Tibial nerve (tissue), 4 donors: ENCODE results near the gene FKBP6. TPM values are rescaled to one million over a fixed set of nuclear protein-coding genes. Genes with fewer than 3 reads are reported as not detected.
"Not testable (repeated sequence)": the region's sequence is repeated elsewhere in the genome, so short reads cannot be mapped to it uniquely, and the experiment has no call there.

Experiments used
- DNase-seq, 2 donors: peaks; one replicate each; pipeline ENCODE4 v3.0.0-alpha.2; 2019; ENCODE audit warnings: low spot score in 2 of 2
- H3K27ac ChIP-seq, 4 donors: fragments of 200-600 bp; sonication (generic) in 3 of 4; one replicate each; pipeline ENCODE4 v1.5.1; 2017 to 2019; ENCODE audit warnings: mild to moderate bottlenecking in 1 of 4
- H3K27me3 ChIP-seq, 2 donors: fragments of 200-600 bp; sonication (generic) in 1 of 2; one replicate each; pipeline versions ENCODE4 v1.5.1 to v1.6.0; 2017 to 2019
- H3K36me3 ChIP-seq, 3 donors: fragments of 200-600 bp; sonication (generic); one replicate each; pipeline ENCODE4 v1.5.1; 2018 to 2019
- H3K4me1 ChIP-seq, 4 donors: fragments of 200-600 bp; sonication (generic) in 3 of 4; one replicate each; pipeline ENCODE4 v1.5.1; 2017 to 2019
- H3K4me3 ChIP-seq, 4 donors: fragments of 200-600 bp; sonication (generic) in 3 of 4; one replicate each; pipeline ENCODE4 v1.5.1; 2017 to 2019; ENCODE audit warnings: mild to moderate bottlenecking in 1 of 4, moderate library complexity in 1 of 4
- H3K9me3 ChIP-seq, 4 donors: fragments of 200-600 bp; sonication (generic) in 3 of 4; one replicate each; pipeline ENCODE4 v1.5.1; 2017 to 2019
- CTCF ChIP-seq, 5 experiments: fragments of 200-600 bp in 3 of 5; fragments of 450-650 bp in 2 of 5; sonication (generic) in 3 of 5; IDR thresholded peaks; one replicate each; pipeline ENCODE4 v1.5.1; 2016 to 2019; ENCODE audit warnings: antibody characterized with exemption in 5 of 5, mild to moderate bottlenecking in 3 of 5, moderate library complexity in 2 of 5
- EP300 ChIP-seq, 2 donors: sonication (generic); formaldehyde crosslinking; IDR thresholded peaks; one replicate each; pipeline ENCODE4 v1.6.1; 2017; ENCODE audit warnings: antibody characterized with exemption in 2 of 2, mild to moderate bottlenecking in 1 of 2
- POLR2A ChIP-seq, 2 donors: fragments of 450-650 bp; IDR thresholded peaks; one replicate each; pipeline ENCODE4 v1.6.1; 2017; ENCODE audit warnings: antibody characterized with exemption in 2 of 2, mild to moderate bottlenecking in 2 of 2, moderate library complexity in 2 of 2
- WGBS, 2 donors: methylation state at CpG; one replicate each; pipeline ENCODE4 v1.1.5; 2018; 5-methylcytosine and 5-hydroxymethylcytosine counted together
- total RNA-seq, 4 donors: library from RNA; depleted of rRNA; stranded (reverse); fragments of >200 nt; gene quantifications; one replicate each; pipeline ENCODE4 v1.1.0, GENCODE V29; 2016

Gene FKBP6, protein sequence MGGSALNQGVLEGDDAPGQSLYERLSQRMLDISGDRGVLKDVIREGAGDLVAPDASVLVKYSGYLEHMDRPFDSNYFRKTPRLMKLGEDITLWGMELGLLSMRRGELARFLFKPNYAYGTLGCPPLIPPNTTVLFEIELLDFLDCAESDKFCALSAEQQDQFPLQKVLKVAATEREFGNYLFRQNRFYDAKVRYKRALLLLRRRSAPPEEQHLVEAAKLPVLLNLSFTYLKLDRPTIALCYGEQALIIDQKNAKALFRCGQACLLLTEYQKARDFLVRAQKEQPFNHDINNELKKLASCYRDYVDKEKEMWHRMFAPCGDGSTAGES
- total RNA-seq: not detected

DNA sequence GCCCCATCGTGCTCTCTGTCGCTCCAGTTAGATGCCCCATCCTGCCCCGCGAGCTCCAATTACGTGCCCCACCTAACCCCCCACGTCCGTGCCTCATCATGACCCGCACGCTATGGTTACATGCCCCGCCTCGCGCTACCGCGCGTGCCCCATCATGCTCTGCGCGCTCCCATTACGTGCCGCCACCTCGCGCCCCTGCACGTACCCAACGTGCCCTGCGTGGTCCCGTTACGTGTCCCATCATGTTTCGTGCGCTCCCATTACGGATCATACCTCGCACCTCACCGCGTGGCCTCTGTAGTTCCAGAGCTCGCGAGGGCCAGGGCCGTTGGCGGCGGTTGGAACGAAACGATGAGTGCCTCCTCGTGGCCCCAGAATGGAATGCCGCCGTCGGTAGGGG is at the start of gene FKBP6, which contains the start of gene TRIM50:
Gene FKBP6 (plus strand): TSS at position 240 of the 400 bp plus-strand sequence. CDS start 268 bp downstream, outside the sequence.
Gene TRIM50 (minus strand): TSS at position 161 of the 400 bp plus-strand sequence. CDS start 3,295 bp downstream, outside the sequence.
- not testable (repeated sequence) for H3K27ac ChIP-seq, H3K27me3 ChIP-seq, DNase-seq, H3K4me3 ChIP-seq, H3K9me3 ChIP-seq, H3K4me1 ChIP-seq, H3K36me3 ChIP-seq
- WGBS, 2 donors: 93 to 94% methylated on average over 43 of the region's 43 CpGs

- no CpG with 5 or more reads among the region's 13 CpGs for WGBS, 2 donors
- not testable (repeated sequence) for H3K9me3 ChIP-seq, H3K4me3 ChIP-seq, DNase-seq, H3K27ac ChIP-seq, H3K4me1 ChIP-seq, H3K27me3 ChIP-seq, H3K36me3 ChIP-seq
Observed at GRCh38 chr7:73297235-73297634, 30.7 kb upstream of the FKBP6 start.

- H3K27ac ChIP-seq, DNase-seq, H3K4me1 ChIP-seq, H3K4me3 ChIP-seq, H3K9me3 ChIP-seq, H3K27me3 ChIP-seq, H3K36me3 ChIP-seq: not testable (repeated sequence)
- 88 to 92% methylated on average over 20 to 21 of the region's 27 CpGs for WGBS, 2 donors
Observed at GRCh38 chr7:73297706-73298105, 30.3 kb upstream of the FKBP6 start.

- H3K36me3 ChIP-seq: peaks cover 0 to 21% (median 6%) of the 10 kb centered on the region in 3 donors
- H3K27ac ChIP-seq, DNase-seq, H3K27me3 ChIP-seq, H3K4me3 ChIP-seq, H3K4me1 ChIP-seq, H3K9me3 ChIP-seq: not testable (repeated sequence)
- WGBS, 2 donors: 33 to 39% methylated on average over 6 to 9 of the region's 12 CpGs
Observed at GRCh38 chr7:73299812-73300211, 28.1 kb upstream of the FKBP6 start.

DNA sequence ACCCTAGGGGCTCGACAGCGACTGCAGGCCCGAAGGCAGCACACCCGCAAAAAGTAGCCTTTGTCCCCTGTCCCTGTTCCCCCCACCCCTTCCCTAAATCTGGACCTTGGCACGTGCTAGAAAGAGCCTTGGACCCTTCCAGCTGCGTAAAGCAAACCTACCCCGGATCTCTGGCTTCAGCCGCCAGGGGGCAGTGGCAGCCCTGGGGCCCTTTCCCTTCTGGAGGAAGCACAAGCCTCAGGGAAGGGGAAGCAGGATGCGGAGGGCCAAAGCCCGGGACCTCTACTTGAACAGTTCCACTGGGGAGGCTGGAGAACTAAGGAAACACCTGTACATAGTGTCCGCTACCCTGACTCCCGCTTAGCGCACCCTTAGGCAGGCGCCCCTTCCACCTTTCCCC is 26.9 kb upstream of the FKBP6 start:
- H3K27ac ChIP-seq, H3K27me3 ChIP-seq, DNase-seq, H3K9me3 ChIP-seq, H3K4me3 ChIP-seq, H3K4me1 ChIP-seq: not testable (repeated sequence)
- WGBS, 2 donors: 88 to 93% methylated on average over 6 to 8 of the region's 14 CpGs
- peaks cover 0 to 34% (median 6%) of the 10 kb centered on the region in 3 donors for H3K36me3 ChIP-seq

GRCh38 chr7:73302846-73303245 is 25.1 kb upstream of the FKBP6 start:
- H3K27me3 ChIP-seq, H3K9me3 ChIP-seq, H3K4me1 ChIP-seq, DNase-seq, H3K27ac ChIP-seq, H3K4me3 ChIP-seq: not testable (repeated sequence)
- 88 to 95% methylated on average over 8 of the region's 10 CpGs for WGBS, 2 donors
- H3K36me3 ChIP-seq: peaks cover 0 to 44% (median 6%) of the 10 kb centered on the region in 3 donors

- Histone ChIP-seq H3K27ac (no peak overlapping the region), H3K27me3 (no peaks in the 10 kb centered on the region), H3K4me1 (peaks cover 0 to 10% (median 3%) of the 10 kb centered on the region in 4 donors), H3K9me3 (no peaks in the 10 kb centered on the region), H3K36me3 (peaks cover 0 to 44% (median 6%) of the 10 kb centered on the region in 3 donors), H3K4me3 (no peak overlapping the region)
- 90% methylated on average over 19 to 26 of the region's 26 CpGs for WGBS, 2 donors
- DNase-seq: no peak
- TF ChIP-seq CTCF (IDR thresholded peaks at IDR 0.05): no peak
Observed at GRCh38 chr7:73303546-73303945, 24.4 kb upstream of the FKBP6 start.

GRCh38 chr7:73304071-73304470 is 23.9 kb upstream of the FKBP6 start:
- H3K4me1 ChIP-seq: peaks cover 0 to 14% (median 7%) of the 10 kb centered on the region in 4 donors
- H3K9me3 ChIP-seq: no peaks in the 10 kb centered on the region
- no peak overlapping the region for H3K4me3 ChIP-seq
- TF ChIP-seq POLR2A (IDR thresholded peaks at IDR 0.05) (no peak), EP300 (IDR thresholded peaks at IDR 0.05) (no peak), CTCF (IDR thresholded peaks at IDR 0.05) (no peak)
- H3K36me3 ChIP-seq: peaks cover 0 to 44% (median 6%) of the 10 kb centered on the region in 3 donors
- no peak for DNase-seq
- H3K27ac ChIP-seq: no peak overlapping the region
- WGBS, 2 donors: 95 to 97% methylated on average over 14 of the region's 14 CpGs
- no peaks in the 10 kb centered on the region for H3K27me3 ChIP-seq

- H3K36me3 ChIP-seq: peaks cover 0 to 44% (median 6%) of the 10 kb centered on the region in 3 donors
- H3K27ac ChIP-seq, H3K27me3 ChIP-seq, DNase-seq, H3K9me3 ChIP-seq, H3K4me3 ChIP-seq: not testable (repeated sequence)
- H3K4me1 ChIP-seq: peaks cover 0 to 19% (median 9%) of the 10 kb centered on the region in 4 donors
- WGBS, 2 donors: 78 to 81% methylated on average over 7 to 8 of the region's 15 CpGs
Observed at GRCh38 chr7:73304612-73305387, 23.2 kb upstream of the FKBP6 start.
